Smooth muscle cell (in vitro differentiated cells): ENCODE data around the gene SPAG9. TPM values are rescaled to one million over a fixed set of nuclear protein-coding genes. Genes with fewer than 3 reads are reported as not detected.

Experiments used
- DNase-seq: peaks from one replicate; lab custom pipeline; 2025; ENCODE audit not compliant: unreplicated experiment; lab: John Stamatoyannopoulos, UW
- H2AFZ ChIP-seq: fragments of 200-600 bp; sonication (generic); 2 replicates; pipeline ENCODE4 v1.6.0; 2016; ENCODE audit warnings: antibody characterized with exemption, low read depth, mild to moderate bottlenecking
- H3F3A ChIP-seq: fragments of 200-600 bp; sonication (generic); 2 replicates; pipeline ENCODE4 v1.6.0; 2017; ENCODE audit warnings: antibody characterized with exemption, low read depth
- H3K27ac ChIP-seq: fragments of 200-600 bp; sonication (generic); 2 replicates; pipeline ENCODE4 v1.5.1; 2016; ENCODE audit warnings: low read depth, mild to moderate bottlenecking
- H3K27me3 ChIP-seq: fragments of 200-600 bp; sonication (generic); 2 replicates; pipeline ENCODE4 v1.6.1; 2016; ENCODE audit warnings: low read depth, mild to moderate bottlenecking
- H3K36me3 ChIP-seq: fragments of 200-600 bp; sonication (generic); 2 replicates; pipeline ENCODE4 v1.5.1; 2016; ENCODE audit warnings: low read depth
- H3K4me1 ChIP-seq: fragments of 200-600 bp; sonication (generic); 2 replicates; pipeline ENCODE4 v1.5.1; 2016; ENCODE audit warnings: low read depth
- H3K4me2 ChIP-seq: fragments of 200-600 bp; sonication (generic); 2 replicates; pipeline ENCODE4 v1.6.0; 2016; ENCODE audit warnings: mild to moderate bottlenecking
- H3K4me3 ChIP-seq: fragments of 200-600 bp; sonication (generic); 2 replicates; pipeline ENCODE4 v1.5.1; 2016; ENCODE audit warnings: mild to moderate bottlenecking
- H3K79me2 ChIP-seq: fragments of 200-600 bp; sonication (generic); 2 replicates; pipeline ENCODE4 v1.6.0; 2016; ENCODE audit warnings: low read depth, mild to moderate bottlenecking
- H3K9ac ChIP-seq: fragments of 200-600 bp; sonication (generic); 2 replicates; pipeline ENCODE4 v1.6.0; 2016; ENCODE audit warnings: low read depth
- H3K9me3 ChIP-seq: fragments of 200-600 bp; sonication (generic); replicated peaks from 2 replicates; pipeline ENCODE4 v1.5.1; 2016; ENCODE audit warnings: low read depth
- H4K20me1 ChIP-seq: fragments of 200-600 bp; sonication (generic); 2 replicates; pipeline ENCODE4 v1.6.0; 2016; ENCODE audit warnings: low read depth
- WGBS: methylation state at CpG from one replicate; pipeline ENCODE4 v1.1.7; 2016; ENCODE audit warnings: low lambda C conversion rate; 5-methylcytosine and 5-hydroxymethylcytosine counted together
- polyA plus RNA-seq: library from polyadenylated mRNA; unstranded; fragments of >200 nt; fragmentation: Nextera tagmentation; extraction: Ambion mirVana; gene quantifications from 2 replicates; pipeline ENCODE4 v1.2.1, GENCODE V29; 2016
- total RNA-seq: library from RNA; depleted of rRNA; stranded (reverse); fragments of >200 nt; gene quantifications from 2 replicates; pipeline ENCODE4 v1.2.3, GENCODE V29; 2014
- TF ChIP-seq, protein P1 (sequence below): fragments of 200-600 bp; sonication (generic); IDR thresholded peaks from 2 replicates; pipeline ENCODE4 v1.5.1; 2017; ENCODE audit warnings: borderline replicate concordance, mild to moderate bottlenecking, antibody characterized with exemption; ENCODE audit not compliant: insufficient read depth, poor library complexity, severe bottlenecking

SPAG9 gene
- total and polyA plus RNA-seq, 2 experiments from 2014 or later: 29.1 to 64.8 TPM

DNA sequence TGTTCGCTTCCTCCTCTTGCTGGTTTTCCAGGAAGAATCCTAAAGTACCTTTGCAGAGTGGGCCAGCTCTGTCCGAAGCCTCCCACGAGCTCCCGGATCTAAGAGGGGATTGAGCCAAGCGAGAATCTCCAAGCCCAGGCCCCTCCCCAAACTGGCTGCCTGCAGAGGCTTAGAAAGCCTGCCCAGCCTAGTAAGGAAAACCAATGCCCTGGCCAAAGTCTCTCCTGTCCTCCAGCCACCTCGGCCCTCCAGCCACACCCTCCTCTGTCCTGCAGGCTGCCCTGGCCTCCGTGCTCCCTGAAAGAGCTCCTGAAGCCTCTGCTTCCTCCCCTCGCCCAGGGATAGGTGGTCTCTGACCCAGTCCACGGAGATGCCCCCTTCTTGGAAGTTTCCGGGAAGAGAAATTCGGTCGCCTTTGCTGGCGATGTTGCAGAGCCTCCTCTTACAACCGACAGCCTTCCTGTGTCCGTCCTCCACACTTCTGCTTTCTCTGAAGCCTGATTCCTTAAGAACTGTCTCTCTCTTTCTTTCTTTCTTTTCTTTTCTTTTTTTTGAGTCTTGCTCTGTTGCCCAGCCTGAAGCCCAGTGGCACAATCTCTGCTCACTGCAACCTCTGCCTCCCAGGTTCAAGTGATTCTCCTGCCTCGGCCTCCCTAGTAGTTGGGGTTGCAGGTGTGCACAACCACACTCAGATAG lies 199.6 kb downstream of the SPAG9 start:
- TF ChIP-seq, protein P1, sequence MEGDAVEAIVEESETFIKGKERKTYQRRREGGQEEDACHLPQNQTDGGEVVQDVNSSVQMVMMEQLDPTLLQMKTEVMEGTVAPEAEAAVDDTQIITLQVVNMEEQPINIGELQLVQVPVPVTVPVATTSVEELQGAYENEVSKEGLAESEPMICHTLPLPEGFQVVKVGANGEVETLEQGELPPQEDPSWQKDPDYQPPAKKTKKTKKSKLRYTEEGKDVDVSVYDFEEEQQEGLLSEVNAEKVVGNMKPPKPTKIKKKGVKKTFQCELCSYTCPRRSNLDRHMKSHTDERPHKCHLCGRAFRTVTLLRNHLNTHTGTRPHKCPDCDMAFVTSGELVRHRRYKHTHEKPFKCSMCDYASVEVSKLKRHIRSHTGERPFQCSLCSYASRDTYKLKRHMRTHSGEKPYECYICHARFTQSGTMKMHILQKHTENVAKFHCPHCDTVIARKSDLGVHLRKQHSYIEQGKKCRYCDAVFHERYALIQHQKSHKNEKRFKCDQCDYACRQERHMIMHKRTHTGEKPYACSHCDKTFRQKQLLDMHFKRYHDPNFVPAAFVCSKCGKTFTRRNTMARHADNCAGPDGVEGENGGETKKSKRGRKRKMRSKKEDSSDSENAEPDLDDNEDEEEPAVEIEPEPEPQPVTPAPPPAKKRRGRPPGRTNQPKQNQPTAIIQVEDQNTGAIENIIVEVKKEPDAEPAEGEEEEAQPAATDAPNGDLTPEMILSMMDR: no peak
- H3K27me3 ChIP-seq: no peaks in the 10 kb centered on the region
- peak overlapping the region; percentile 65 for H3K27ac ChIP-seq
- no peaks in the 10 kb centered on the region for H3K36me3 ChIP-seq
- H3K4me2 ChIP-seq: no peak overlapping the region
- no peaks in the 10 kb centered on the region for H4K20me1 ChIP-seq
- peaks cover 21% of the 10 kb centered on the region for H3K4me1 ChIP-seq
- no peaks in the 10 kb centered on the region for H3K79me2 ChIP-seq
- 89% methylated on average over 16 of the region's 16 CpGs for WGBS
- no peak for DNase-seq
- H3K9ac ChIP-seq: no peak overlapping the region
- no peak overlapping the region for H2AFZ ChIP-seq
- no peaks in the 10 kb centered on the region for H3F3A ChIP-seq
- H3K9me3 ChIP-seq: no peaks in the 10 kb centered on the region
- no peak overlapping the region for H3K4me3 ChIP-seq

DNA sequence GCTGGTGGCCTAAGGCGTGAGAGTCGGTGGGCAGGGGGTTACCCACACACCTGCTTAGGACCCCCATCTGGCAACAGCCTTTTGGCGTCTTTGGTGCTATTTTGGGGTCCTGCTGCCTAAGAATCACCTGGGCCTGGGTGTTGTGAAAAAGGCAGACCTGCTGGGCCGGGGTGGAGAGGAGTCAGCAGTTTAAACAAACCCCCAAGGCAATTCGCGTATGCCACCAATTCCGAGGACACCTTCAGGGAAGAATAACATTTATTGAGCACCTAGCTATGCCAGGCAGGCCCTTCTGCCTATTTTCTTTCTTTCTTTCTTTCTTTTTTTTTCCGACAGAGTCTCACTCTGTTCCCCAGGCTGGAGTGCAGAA lies 200.6 kb downstream of the SPAG9 start:
- WGBS: 80% methylated on average over 8 of the region's 8 CpGs
- H3K9me3 ChIP-seq: no peaks in the 10 kb centered on the region
- H3K79me2 ChIP-seq: no peaks in the 10 kb centered on the region

DNA sequence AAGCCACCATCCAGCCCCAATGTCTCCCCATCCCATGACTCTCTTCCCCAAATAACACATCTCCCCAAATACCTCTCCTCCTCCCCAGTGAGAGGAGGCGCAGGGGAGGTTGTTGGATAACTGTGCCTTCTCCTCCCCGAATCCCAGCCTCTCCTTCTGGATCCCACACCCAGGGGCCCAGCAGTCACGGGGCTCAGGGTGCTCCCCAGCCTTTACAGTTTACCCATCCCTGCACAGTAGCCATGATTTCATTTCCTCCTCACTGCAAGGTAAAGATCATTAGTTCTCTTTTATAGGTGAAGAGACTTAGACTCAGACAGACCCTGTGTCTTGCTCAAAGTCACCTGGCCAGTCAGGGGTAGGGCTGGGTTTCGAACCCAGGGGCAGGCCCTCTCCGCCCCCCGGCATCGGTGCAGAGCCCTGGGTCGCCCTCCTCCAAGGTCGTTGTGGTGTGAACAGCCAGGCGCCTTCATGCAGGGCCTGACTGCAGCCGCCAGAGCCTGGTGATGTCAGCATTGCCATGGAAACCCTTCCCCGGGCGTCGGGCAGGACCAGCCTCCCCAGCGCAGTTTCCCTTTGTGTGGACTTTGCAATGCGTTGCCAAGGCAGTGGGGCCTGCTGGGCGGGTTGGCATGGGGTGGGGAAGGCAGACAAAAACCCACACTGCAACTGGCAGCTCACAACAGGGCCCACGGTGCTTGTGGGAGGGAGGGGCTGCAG lies 201.2 kb downstream of the SPAG9 start:
- Histone ChIP-seq H2AFZ (no peak overlapping the region), H3K4me2 (peak overlapping the region; percentile 60), H3K4me3 (no peak overlapping the region), H3K9ac (peak overlapping the region; percentile 73), H3K27ac (peak overlapping the region; percentile 65), H3K79me2 (no peaks in the 10 kb centered on the region), H4K20me1 (no peaks in the 10 kb centered on the region), H3F3A (no peaks in the 10 kb centered on the region), H3K36me3 (no peaks in the 10 kb centered on the region), H3K27me3 (no peaks in the 10 kb centered on the region), H3K4me1 (peaks cover 27% of the 10 kb centered on the region), H3K9me3 (no peaks in the 10 kb centered on the region)
- WGBS: 20% methylated on average over 18 of the region's 18 CpGs
- peak; percentile 64 for DNase-seq
- TF ChIP-seq, protein P1: no peak

More for the DNA sequence above, 200.6 kb downstream of the SPAG9 start:
- H3K27ac ChIP-seq: peak overlapping the region; percentile 65
- H2AFZ ChIP-seq: no peak overlapping the region
- TF ChIP-seq, protein P1: no peak
- peaks cover 24% of the 10 kb centered on the region for H3K4me1 ChIP-seq
- no peaks in the 10 kb centered on the region for H4K20me1 ChIP-seq
- H3K36me3 ChIP-seq: no peaks in the 10 kb centered on the region
- H3K27me3 ChIP-seq: no peaks in the 10 kb centered on the region
- no peak overlapping the region for H3K4me3 ChIP-seq
- peak overlapping the region; percentile 34 for H3K4me2 ChIP-seq
- peak overlapping the region; percentile 73 for H3K9ac ChIP-seq
- DNase-seq: no peak
- no peaks in the 10 kb centered on the region for H3F3A ChIP-seq
